Naive thymus-derived CD4-positive, alpha-beta T cell (primary cell): ENCODE results near the gene STK17B. TPM values are rescaled to one million over a fixed set of nuclear protein-coding genes. Genes with fewer than 3 reads are reported as not detected.

Experiments
- ATAC-seq: fragments of 150-1000 bp; cut with Tn5 transposase; 2 replicates; pipeline ENCODE4 v1.10.0; 2021; ENCODE audit warnings: mild to moderate bottlenecking, moderate library complexity
- CTCF ChIA-PET: fragments of 350-600 bp; sonication (Branson Sonifier 250); formaldehyde crosslinking; loops from one replicate; lab custom pipeline; 2021; ENCODE audit warnings: antibody characterized with exemption; lab: Charles Lee
- POLR2A ChIA-PET: fragments of 350-600 bp; sonication (Branson Sonifier 250); formaldehyde crosslinking; loops from one replicate; lab custom pipeline; 2021; ENCODE audit warnings: antibody characterized with exemption, inconsistent platforms; lab: Charles Lee
- DNase-seq, 9 donors: peaks; one replicate each; pipeline versions ENCODE4 v3.0.0 to v3.0.0-alpha.2; 2020 to 2022; ENCODE audit warnings: mixed read lengths in 1 of 9
- H3K27ac ChIP-seq: one replicate; pipeline ENCODE4 v1.7.0; 2013; ENCODE audit warnings: mild to moderate bottlenecking, low read depth, low read length, moderate library complexity
- H3K27me3 ChIP-seq, 2 donors: one replicate each; pipeline ENCODE4 v1.7.0; 2013; ENCODE audit warnings: low read length in 2 of 2, mild to moderate bottlenecking in 2 of 2, moderate library complexity in 2 of 2; ENCODE audit not compliant: control insufficient read depth in 2 of 2, insufficient read depth in 2 of 2
- H3K36me3 ChIP-seq, 3 experiments: 1 replicate in 2 of 3; 2 replicates in 1 of 3; pipeline ENCODE4 v1.7.0; 2013; ENCODE audit warnings: low read length in 3 of 3, mild to moderate bottlenecking in 3 of 3, moderate library complexity in 1 of 3; ENCODE audit not compliant: insufficient read depth in 3 of 3, control insufficient read depth in 2 of 3
- H3K4me1 ChIP-seq, 2 donors: one replicate each; pipeline ENCODE4 v1.7.0; 2013; ENCODE audit warnings: low read length in 2 of 2, mild to moderate bottlenecking in 2 of 2, moderate library complexity in 1 of 2; ENCODE audit not compliant: control insufficient read depth in 2 of 2, insufficient read depth in 2 of 2
- H3K4me3 ChIP-seq: 2 replicates; pipeline ENCODE4 v1.7.0; 2013; ENCODE audit warnings: mild to moderate bottlenecking, low read length
- H3K9me3 ChIP-seq, 3 experiments: 1 replicate in 2 of 3; 2 replicates in 1 of 3; pipeline ENCODE4 v1.7.0; 2013; ENCODE audit warnings: low read length in 3 of 3; ENCODE audit not compliant: control insufficient read depth in 2 of 3
- H3K27ac Mint-ChIP-seq, 9 donors: one replicate each; pipeline ENCODE4 v1.8.0; 2020 to 2022; ENCODE audit warnings: mixed read lengths in 9 of 9, mild to moderate bottlenecking in 8 of 9, moderate library complexity in 5 of 9, inconsistent platforms in 2 of 9
- H3K27me3 Mint-ChIP-seq, 5 donors: one replicate each; pipeline ENCODE4 v1.8.0; 2021 to 2022; ENCODE audit warnings: mixed read lengths in 5 of 5, mild to moderate bottlenecking in 1 of 5
- H3K36me3 Mint-ChIP-seq, 5 donors: one replicate each; pipeline ENCODE4 v1.8.0; 2020 to 2022; ENCODE audit warnings: mixed read lengths in 5 of 5, mild to moderate bottlenecking in 3 of 5, inconsistent platforms in 1 of 5
- H3K4me1 Mint-ChIP-seq, 7 donors: one replicate each; pipeline ENCODE4 v1.8.0; 2020 to 2022; ENCODE audit warnings: mixed read lengths in 7 of 7, mild to moderate bottlenecking in 3 of 7, inconsistent platforms in 1 of 7
- H3K4me3 Mint-ChIP-seq, 10 donors: one replicate each; pipeline ENCODE4 v1.8.0; 2020 to 2022; ENCODE audit warnings: mild to moderate bottlenecking in 10 of 10, mixed read lengths in 10 of 10, moderate library complexity in 6 of 10, inconsistent platforms in 2 of 10
- H3K9me3 Mint-ChIP-seq, 11 donors: one replicate each; pipeline ENCODE4 v1.8.0; 2020 to 2022; ENCODE audit warnings: mixed read lengths in 11 of 11, mild to moderate bottlenecking in 4 of 11, inconsistent platforms in 1 of 11, moderate library complexity in 1 of 11
- intact Hi-C, 2 donors: fragments of 100-400 bp; cut with micrococcal nuclease; formaldehyde crosslinking; loops; one replicate each; pipeline ENCODE4 v1.15.1; 2023
- polyA plus RNA-seq, 2 donors: library from polyadenylated mRNA; unstranded; fragments of 300-500 nt; fragmentation: Illumina TruSeq; gene quantifications; one replicate each; pipeline ENCODE4 v1.2.3, GENCODE V29; 2021
- total RNA-seq, 6 experiments: library from RNA in 5 of 6; stranded (reverse) in 5 of 6; gene quantifications; 1 replicate in 5 of 6; 2 replicates in 1 of 6; pipeline ENCODE4 v1.2.3 and lab custom pipeline; 2021 to 2026

STK17B gene
- total and polyA plus RNA-seq, 7 experiments from 2014 or later, result 66.0 to 513 (median 293) TPM

GRCh38 chr2:196131384-196131937 is 39.9 kb downstream of the STK17B start:
- H3K9me3 Mint-ChIP-seq, result peaks cover 0 to 83% (median 44%) of the 10 kb centered on the region in 11 donors
- H3K36me3 Mint-ChIP-seq, result peaks cover 4 to 62% (median 48%) of the 10 kb centered on the region in 5 donors
- CTCF ChIA-PET, result interaction anchor here (0.9 to 1.8 kb wide), 2 partner anchors 89 to 145 kb away, joined by 4 to 12 read pairs; no protein-coding TSS in a partner anchor

GRCh38 chr2:196130039-196130825 is 41.1 kb downstream of the STK17B start:
- no peaks in the 10 kb centered on the region for H3K4me1 ChIP-seq
- ATAC-seq (no peak), DNase-seq (no peak)
- H3K27ac ChIP-seq, result no peak overlapping the region
- POLR2A ChIA-PET, result interaction anchor here (1.4 kb wide), 1 partner anchor 91 kb away, joined by 5 read pairs; no protein-coding TSS in a partner anchor
- CTCF ChIA-PET, result no interaction called here
- H3K4me3 Mint-ChIP-seq, result no peak overlapping the region
- peak overlapping the region in 2 of 9 donors; percentile 65 to 74 for H3K27ac Mint-ChIP-seq
- H3K27me3 ChIP-seq, result no peaks in the 10 kb centered on the region
- H3K4me3 ChIP-seq, result no peak overlapping the region
- peaks cover 0 to 89% (median 43%) of the 10 kb centered on the region in 11 donors for H3K9me3 Mint-ChIP-seq
- peaks cover 10 to 52% (median 20%) of the 10 kb centered on the region in 3 experiments for H3K9me3 ChIP-seq
- H3K4me1 Mint-ChIP-seq, result peaks cover 0 to 26% (median 16%) of the 10 kb centered on the region in 7 donors
- intact Hi-C loops, result loop anchor here in 1 of 2 donors (2.0 to 5.0 kb wide), 2 partner anchors 37 to 147 kb away; no protein-coding TSS in a partner anchor
- peaks cover 4 to 55% (median 38%) of the 10 kb centered on the region in 5 donors for H3K36me3 Mint-ChIP-seq
- H3K36me3 ChIP-seq, result peaks cover 0 to 12% (median 0%) of the 10 kb centered on the region in 3 experiments
- H3K27me3 Mint-ChIP-seq, result no peaks in the 10 kb centered on the region

More at GRCh38 chr2:196131384-196131937, 39.9 kb downstream of the STK17B start:
- DNase-seq, result peak in 4 of 9 donors; percentile 30 to 57 (median 50)
- Mint-ChIP-seq H3K27me3 (no peaks in the 10 kb centered on the region), H3K4me1 (peaks cover 0 to 27% (median 16%) of the 10 kb centered on the region in 7 donors), H3K27ac (peak overlapping the region in 8 of 9 donors; percentile 63 to 91 (median 79)), H3K4me3 (peak overlapping the region in 3 of 10 donors; percentile 1 to 36 (median 32))
- Histone ChIP-seq H3K36me3 (peaks cover 5 to 25% (median 10%) of the 10 kb centered on the region in 3 experiments), H3K27ac (no peak overlapping the region), H3K9me3 (peaks cover 10 to 52% (median 20%) of the 10 kb centered on the region in 3 experiments), H3K4me3 (no peak overlapping the region), H3K4me1 (no peaks in the 10 kb centered on the region), H3K27me3 (no peaks in the 10 kb centered on the region)
- intact Hi-C loops, result loop anchor here (1.0 to 5.0 kb wide), 8 partner anchors 36 to 322 kb away; no protein-coding TSS in a partner anchor
- POLR2A ChIA-PET, result interaction anchor here (0.8 to 1.5 kb wide), 5 partner anchors 9 to 145 kb away, joined by 3 to 5 read pairs (median 4); no protein-coding TSS in a partner anchor
- ATAC-seq, result peak; percentile 58

- Mint-ChIP-seq H3K4me1 (peaks cover 0 to 20% (median 9%) of the 10 kb centered on the region in 7 donors), H3K27ac (no peak overlapping the region), H3K4me3 (no peak overlapping the region), H3K9me3 (peaks cover 0 to 81% (median 38%) of the 10 kb centered on the region in 11 donors), H3K36me3 (peaks cover 4 to 45% (median 24%) of the 10 kb centered on the region in 5 donors), H3K27me3 (no peaks in the 10 kb centered on the region)
- no peak overlapping the region for H3K27ac ChIP-seq
- DNase-seq (no peak), ATAC-seq (no peak)
- H3K27me3 ChIP-seq, result no peaks in the 10 kb centered on the region
- H3K4me3 ChIP-seq, result no peak overlapping the region
- POLR2A ChIA-PET, result interaction anchor here (1.2 kb wide), 1 partner anchor 35 kb away, joined by 3 read pairs; no protein-coding TSS in a partner anchor
- H3K4me1 ChIP-seq, result no peaks in the 10 kb centered on the region
- H3K36me3 ChIP-seq, result peaks cover 0 to 8% (median 0%) of the 10 kb centered on the region in 3 experiments
- CTCF ChIA-PET, result interaction anchor here (0.6 to 0.8 kb wide), 2 partner anchors 43 to 148 kb away, joined by 3 to 4 read pairs; partner anchors contain the start of gene STK17B
- H3K9me3 ChIP-seq, result peaks cover 10 to 52% (median 20%) of the 10 kb centered on the region in 3 experiments
- intact Hi-C loops, result no loop called here
Measured at GRCh38 chr2:196128749-196129148, 42.6 kb downstream of the STK17B start.

GRCh38 chr2:196125596-196125995 is 45.8 kb downstream of the STK17B start:
- intact Hi-C loops, result no loop called here
- Mint-ChIP-seq H3K36me3 (peaks cover 0 to 20% (median 8%) of the 10 kb centered on the region in 5 donors), H3K27ac (no peak overlapping the region), H3K4me3 (no peak overlapping the region), H3K9me3 (peaks cover 0 to 63% (median 21%) of the 10 kb centered on the region in 11 donors), H3K4me1 (no peaks in the 10 kb centered on the region), H3K27me3 (no peaks in the 10 kb centered on the region)
- no peaks in the 10 kb centered on the region for H3K27me3 ChIP-seq
- ChIA-PET POLR2A (no interaction called here), CTCF (no interaction called here)
- H3K9me3 ChIP-seq, result peaks cover 8 to 27% (median 9%) of the 10 kb centered on the region in 3 experiments
- no peaks in the 10 kb centered on the region for H3K36me3 ChIP-seq
- H3K4me3 ChIP-seq, result no peak overlapping the region
- ATAC-seq (no peak), DNase-seq (no peak)
- H3K27ac ChIP-seq, result no peak overlapping the region
- no peaks in the 10 kb centered on the region for H3K4me1 ChIP-seq

- Histone ChIP-seq H3K4me3 (no peak overlapping the region), H3K36me3 (no peaks in the 10 kb centered on the region), H3K4me1 (no peaks in the 10 kb centered on the region), H3K27me3 (no peaks in the 10 kb centered on the region), H3K27ac (no peak overlapping the region), H3K9me3 (peaks cover 0 to 11% (median 0%) of the 10 kb centered on the region in 3 experiments)
- no peak for DNase-seq
- ChIA-PET POLR2A (interaction anchor here (1.5 kb wide), 1 partner anchor 21 kb away, joined by 4 read pairs; no protein-coding TSS in a partner anchor), CTCF (no interaction called here)
- Mint-ChIP-seq H3K27ac (no peak overlapping the region), H3K36me3 (peaks cover 0 to 12% (median 6%) of the 10 kb centered on the region in 5 donors), H3K9me3 (peaks cover 0 to 45% (median 9%) of the 10 kb centered on the region in 11 donors), H3K4me3 (no peak overlapping the region), H3K4me1 (peaks cover 0 to 4% (median 0%) of the 10 kb centered on the region in 7 donors), H3K27me3 (no peaks in the 10 kb centered on the region)
- intact Hi-C loops, result loop anchor here in 1 of 2 donors (5.0 kb wide), 1 partner anchor 42 kb away; no protein-coding TSS in a partner anchor
- no peak for ATAC-seq
Measured at GRCh38 chr2:196123679-196124373, 47.6 kb downstream of the STK17B start.
